Neural progenitor cell (in vitro differentiated cells): Measurements from ENCODE around the gene ZNF831. TPM values are rescaled to one million over a fixed set of nuclear protein-coding genes. Genes with fewer than 3 reads are reported as not detected.

Source experiments
- DNase-seq: peaks from one replicate; pipeline ENCODE4 v3.0.0-alpha.2; 2016; ENCODE audit warnings: low spot score
- H2AFZ ChIP-seq: fragments of 200-600 bp; sonication (generic); replicated peaks from 2 replicates; pipeline ENCODE4 v1.6.1; 2016; ENCODE audit warnings: antibody characterized with exemption
- H3F3A ChIP-seq: fragments of 200-600 bp; sonication (generic); 2 replicates; pipeline ENCODE4 v1.6.1; 2016; ENCODE audit warnings: antibody characterized with exemption, low read depth
- H3K27ac ChIP-seq: fragments of 200-600 bp; sonication (generic); 2 replicates; pipeline ENCODE4 v1.5.1; 2016; ENCODE audit warnings: mild to moderate bottlenecking
- H3K27me3 ChIP-seq: fragments of 200-600 bp; sonication (generic); 2 replicates; pipeline ENCODE4 v1.6.1; 2016; ENCODE audit warnings: mild to moderate bottlenecking, moderate library complexity
- H3K36me3 ChIP-seq: fragments of 200-600 bp; sonication (generic); 2 replicates; pipeline ENCODE4 v1.5.1; 2016
- H3K4me1 ChIP-seq: fragments of 200-600 bp; sonication (generic); 2 replicates; pipeline ENCODE4 v1.6.1; 2016; ENCODE audit warnings: mixed run types
- H3K4me2 ChIP-seq: fragments of 200-600 bp; sonication (generic); 2 replicates; pipeline ENCODE4 v1.6.1; 2016
- H3K4me3 ChIP-seq: fragments of 200-600 bp; sonication (generic); 2 replicates; pipeline ENCODE4 v1.5.1; 2016
- H3K79me2 ChIP-seq: fragments of 200-600 bp; sonication (generic); 2 replicates; pipeline ENCODE4 v1.6.1; 2016; ENCODE audit warnings: low read depth
- H3K9ac ChIP-seq: fragments of 200-600 bp; sonication (generic); 2 replicates; pipeline ENCODE4 v1.6.1; 2016
- H3K9me3 ChIP-seq: fragments of 200-600 bp; sonication (generic); 2 replicates; pipeline ENCODE4 v1.5.1; 2016; ENCODE audit warnings: low read depth
- H4K20me1 ChIP-seq: fragments of 200-600 bp; sonication (generic); 2 replicates; pipeline ENCODE4 v1.6.1; 2016; ENCODE audit warnings: low read depth
- H3K27ac Mint-ChIP-seq: 3 replicates; pipeline ENCODE4 v1.8.0; 2021; ENCODE audit warnings: mixed read lengths
- H3K27me3 Mint-ChIP-seq: 2 replicates; pipeline ENCODE4 v1.8.0; 2022; ENCODE audit warnings: low read depth, mild to moderate bottlenecking, inconsistent platforms, moderate library complexity, mixed read lengths; ENCODE audit not compliant: insufficient read depth
- H3K36me3 Mint-ChIP-seq: 3 replicates; pipeline ENCODE4 v1.8.0; 2021; ENCODE audit warnings: mixed read lengths
- H3K4me1 Mint-ChIP-seq: 3 replicates; pipeline ENCODE4 v1.8.0; 2021; ENCODE audit warnings: mixed read lengths
- H3K4me3 Mint-ChIP-seq: 3 replicates; pipeline ENCODE4 v1.8.0; 2021; ENCODE audit warnings: mild to moderate bottlenecking, moderate library complexity, mixed read lengths
- H3K9me3 Mint-ChIP-seq: 3 replicates; pipeline ENCODE4 v1.8.0; 2020; ENCODE audit warnings: mixed read lengths
- EZH2 ChIP-seq: fragments of 200-600 bp; sonication (generic); IDR thresholded peaks from 2 replicates; pipeline ENCODE4 v1.6.1; 2017; ENCODE audit warnings: antibody characterized with exemption, mild to moderate bottlenecking, moderate library complexity
- EZH2phosphoT487 ChIP-seq: fragments of 200-600 bp; sonication (generic); IDR thresholded peaks from 2 replicates; pipeline ENCODE4 v1.6.1; 2017; ENCODE audit warnings: antibody characterized with exemption
- total RNA-seq: library from RNA; depleted of rRNA; stranded (reverse); fragments of >200 nt; gene quantifications from 2 replicates; pipeline ENCODE4 v1.2.3, GENCODE V29; 2015; ENCODE audit warnings: low replicate concordance
- TF ChIP-seq, protein P1 (sequence below): fragments of 200-600 bp; sonication (generic); IDR thresholded peaks from 2 replicates; pipeline ENCODE4 v1.5.1; 2017; ENCODE audit warnings: antibody characterized with exemption, mild to moderate bottlenecking

The ZNF831 gene
- total RNA-seq, 1 donor from 2014 or later: not detected

DNA sequence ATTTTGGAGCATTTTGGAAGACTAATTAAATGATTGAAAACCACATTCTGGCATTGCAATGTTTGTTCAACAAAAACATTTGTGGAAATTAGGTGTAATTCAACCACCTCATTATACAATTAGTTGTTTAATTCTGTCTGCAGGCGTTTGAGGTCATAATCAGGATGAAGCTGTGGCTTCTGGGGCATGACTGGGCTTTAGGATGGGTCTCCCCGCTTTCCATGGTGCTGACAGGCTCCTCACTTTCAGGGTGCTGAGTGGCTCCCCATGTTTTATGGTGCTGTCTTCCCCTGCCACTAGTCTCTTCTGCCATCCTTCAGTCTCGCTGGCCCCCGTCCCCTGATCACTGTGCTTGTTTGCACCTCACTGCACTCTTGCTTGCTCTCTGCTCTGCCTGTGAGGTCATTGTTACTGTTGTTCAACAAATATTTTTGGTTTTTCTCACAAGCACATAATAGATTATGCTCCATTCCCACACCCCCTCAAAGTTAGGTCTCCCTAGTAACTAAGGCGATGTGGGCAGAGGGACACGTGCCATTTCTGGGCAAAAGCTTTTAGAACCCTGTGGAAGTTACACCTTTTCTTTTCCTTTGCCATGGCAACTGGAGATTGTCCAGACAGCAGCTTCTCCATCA lies 25.4 kb upstream of the ZNF831 start:
- no peak overlapping the region for H3K9ac ChIP-seq
- no peaks in the 10 kb centered on the region for H3K27me3 ChIP-seq
- no peaks in the 10 kb centered on the region for H3K4me1 ChIP-seq
- no peak overlapping the region for H3K27ac ChIP-seq
- H3F3A ChIP-seq: no peaks in the 10 kb centered on the region
- no peak overlapping the region for H3K4me2 ChIP-seq
- H4K20me1 ChIP-seq: no peaks in the 10 kb centered on the region
- H3K4me3 Mint-ChIP-seq: no peak overlapping the region
- H3K27ac Mint-ChIP-seq: no peak overlapping the region
- H3K9me3 Mint-ChIP-seq: peaks cover 15% of the 10 kb centered on the region
- no peaks in the 10 kb centered on the region for H3K79me2 ChIP-seq
- peaks cover 2% of the 10 kb centered on the region for H3K36me3 Mint-ChIP-seq
- no peak overlapping the region for H2AFZ ChIP-seq
- no peak for DNase-seq
- no peak overlapping the region for H3K4me3 ChIP-seq
- peaks cover 2% of the 10 kb centered on the region for H3K27me3 Mint-ChIP-seq
- no peak for TF ChIP-seq EZH2
- no peak for TF ChIP-seq EZH2phosphoT487
- TF ChIP-seq, protein P1, sequence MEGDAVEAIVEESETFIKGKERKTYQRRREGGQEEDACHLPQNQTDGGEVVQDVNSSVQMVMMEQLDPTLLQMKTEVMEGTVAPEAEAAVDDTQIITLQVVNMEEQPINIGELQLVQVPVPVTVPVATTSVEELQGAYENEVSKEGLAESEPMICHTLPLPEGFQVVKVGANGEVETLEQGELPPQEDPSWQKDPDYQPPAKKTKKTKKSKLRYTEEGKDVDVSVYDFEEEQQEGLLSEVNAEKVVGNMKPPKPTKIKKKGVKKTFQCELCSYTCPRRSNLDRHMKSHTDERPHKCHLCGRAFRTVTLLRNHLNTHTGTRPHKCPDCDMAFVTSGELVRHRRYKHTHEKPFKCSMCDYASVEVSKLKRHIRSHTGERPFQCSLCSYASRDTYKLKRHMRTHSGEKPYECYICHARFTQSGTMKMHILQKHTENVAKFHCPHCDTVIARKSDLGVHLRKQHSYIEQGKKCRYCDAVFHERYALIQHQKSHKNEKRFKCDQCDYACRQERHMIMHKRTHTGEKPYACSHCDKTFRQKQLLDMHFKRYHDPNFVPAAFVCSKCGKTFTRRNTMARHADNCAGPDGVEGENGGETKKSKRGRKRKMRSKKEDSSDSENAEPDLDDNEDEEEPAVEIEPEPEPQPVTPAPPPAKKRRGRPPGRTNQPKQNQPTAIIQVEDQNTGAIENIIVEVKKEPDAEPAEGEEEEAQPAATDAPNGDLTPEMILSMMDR: no peak
- H3K4me1 Mint-ChIP-seq: no peaks in the 10 kb centered on the region
- no peaks in the 10 kb centered on the region for H3K36me3 ChIP-seq
- no peaks in the 10 kb centered on the region for H3K9me3 ChIP-seq

- H3K9ac ChIP-seq: no peak overlapping the region
- H2AFZ ChIP-seq: no peak overlapping the region
- no peaks in the 10 kb centered on the region for H3K4me1 Mint-ChIP-seq
- H3K4me1 ChIP-seq: no peaks in the 10 kb centered on the region
- DNase-seq: no peak
- TF ChIP-seq EZH2 (no peak), EZH2phosphoT487 (no peak)
- TF ChIP-seq, protein P1: no peak
- H3K27ac Mint-ChIP-seq: no peak overlapping the region
- H3K4me3 Mint-ChIP-seq: no peak overlapping the region
- peaks cover 2% of the 10 kb centered on the region for H3K36me3 Mint-ChIP-seq
- H3K27me3 ChIP-seq: no peaks in the 10 kb centered on the region
- no peaks in the 10 kb centered on the region for H3K27me3 Mint-ChIP-seq
- H4K20me1 ChIP-seq: no peaks in the 10 kb centered on the region
- H3K4me2 ChIP-seq: no peak overlapping the region
- H3K4me3 ChIP-seq: no peak overlapping the region
- H3K9me3 ChIP-seq: no peaks in the 10 kb centered on the region
- no peaks in the 10 kb centered on the region for H3F3A ChIP-seq
- no peaks in the 10 kb centered on the region for H3K79me2 ChIP-seq
- no peak overlapping the region for H3K27ac ChIP-seq
- H3K9me3 Mint-ChIP-seq: peaks cover 8% of the 10 kb centered on the region
- no peaks in the 10 kb centered on the region for H3K36me3 ChIP-seq
Measured at GRCh38 chr20:59139998-59140397, 23.6 kb upstream of the ZNF831 start.

DNA sequence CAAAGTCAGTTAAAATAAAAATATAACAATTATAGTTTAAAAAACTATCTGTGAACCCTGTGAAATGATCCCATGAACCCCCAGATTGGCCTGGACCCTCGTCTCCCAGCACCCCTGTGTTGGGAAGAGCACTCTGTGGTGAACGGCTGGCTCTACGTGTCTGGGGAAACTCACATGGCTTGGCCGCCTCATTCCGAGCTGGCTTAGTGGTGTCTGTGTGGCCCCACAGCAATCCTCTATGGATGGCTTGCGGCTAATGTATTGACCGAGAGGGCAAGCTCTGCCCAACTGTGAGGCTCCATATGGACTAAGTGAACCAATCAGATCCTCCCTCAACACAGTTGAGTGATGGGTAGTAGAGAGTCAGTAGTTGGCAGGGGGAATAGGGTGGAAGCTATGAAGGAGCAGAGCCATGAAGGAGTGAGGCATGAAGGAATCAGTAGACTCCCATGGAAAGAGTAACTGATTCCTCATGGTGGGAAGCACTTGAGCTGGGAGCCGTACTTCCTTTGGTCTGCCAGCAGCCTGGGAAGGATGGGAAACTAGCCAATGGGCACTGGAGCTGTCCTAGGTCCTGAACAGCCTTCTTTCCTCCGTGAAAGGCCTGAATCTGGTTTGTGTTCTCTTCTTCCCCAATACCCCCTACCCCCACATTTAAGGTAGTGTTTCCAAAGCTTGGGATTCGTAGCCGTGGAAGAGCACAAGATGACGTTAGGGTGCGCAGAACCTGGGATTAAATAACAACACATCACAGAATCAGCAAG lies 21.6 kb upstream of the ZNF831 start:
- Mint-ChIP-seq H3K27ac (no peak overlapping the region), H3K4me3 (peak overlapping the region; percentile 60), H3K4me1 (peaks cover 4% of the 10 kb centered on the region), H3K9me3 (no peaks in the 10 kb centered on the region), H3K36me3 (no peaks in the 10 kb centered on the region), H3K27me3 (no peaks in the 10 kb centered on the region)
- Histone ChIP-seq H3K9me3 (no peaks in the 10 kb centered on the region), H3F3A (no peaks in the 10 kb centered on the region), H3K9ac (no peak overlapping the region), H3K36me3 (no peaks in the 10 kb centered on the region), H2AFZ (no peak overlapping the region), H3K79me2 (no peaks in the 10 kb centered on the region), H3K27me3 (no peaks in the 10 kb centered on the region), H3K27ac (no peak overlapping the region), H4K20me1 (no peaks in the 10 kb centered on the region), H3K4me1 (no peaks in the 10 kb centered on the region), H3K4me2 (no peak overlapping the region), H3K4me3 (no peak overlapping the region)
- no peak for TF ChIP-seq EZH2phosphoT487
- TF ChIP-seq, protein P1: no peak
- no peak for TF ChIP-seq EZH2
- DNase-seq: peak; percentile 72
